GM15510 (cell line): ENCODE measurements around the gene ALAS2.

Source experiments
- POLR2A ChIP-seq: IDR thresholded peaks from 3 replicates; pipeline ENCODE4 v1.6.1; 2011; ENCODE audit warnings: borderline replicate concordance; ENCODE audit not compliant: insufficient read length; ENCODE audit errors: extremely low read depth

The ALAS2 gene

DNA sequence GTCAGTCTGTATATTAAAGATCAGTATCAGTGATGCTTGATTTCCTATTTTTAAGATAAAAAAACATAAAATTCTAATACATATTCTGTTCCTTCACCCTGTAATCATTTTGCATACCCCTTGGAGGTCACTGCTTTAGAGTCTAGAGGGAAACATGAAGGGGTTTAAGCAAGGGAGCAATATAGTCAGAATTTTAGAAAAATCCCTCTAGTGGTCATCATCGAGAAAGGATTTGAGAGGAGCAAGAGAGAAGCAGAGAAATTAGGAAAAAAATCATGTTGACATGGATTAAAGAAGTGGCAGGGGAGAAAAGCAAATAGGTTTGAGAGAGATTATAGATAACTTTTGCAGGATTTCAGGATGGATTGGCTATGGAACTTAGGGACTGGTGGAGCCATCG, 19.5 kb downstream of the ALAS2 start:
- TF ChIP-seq POLR2A: no peak

DNA sequence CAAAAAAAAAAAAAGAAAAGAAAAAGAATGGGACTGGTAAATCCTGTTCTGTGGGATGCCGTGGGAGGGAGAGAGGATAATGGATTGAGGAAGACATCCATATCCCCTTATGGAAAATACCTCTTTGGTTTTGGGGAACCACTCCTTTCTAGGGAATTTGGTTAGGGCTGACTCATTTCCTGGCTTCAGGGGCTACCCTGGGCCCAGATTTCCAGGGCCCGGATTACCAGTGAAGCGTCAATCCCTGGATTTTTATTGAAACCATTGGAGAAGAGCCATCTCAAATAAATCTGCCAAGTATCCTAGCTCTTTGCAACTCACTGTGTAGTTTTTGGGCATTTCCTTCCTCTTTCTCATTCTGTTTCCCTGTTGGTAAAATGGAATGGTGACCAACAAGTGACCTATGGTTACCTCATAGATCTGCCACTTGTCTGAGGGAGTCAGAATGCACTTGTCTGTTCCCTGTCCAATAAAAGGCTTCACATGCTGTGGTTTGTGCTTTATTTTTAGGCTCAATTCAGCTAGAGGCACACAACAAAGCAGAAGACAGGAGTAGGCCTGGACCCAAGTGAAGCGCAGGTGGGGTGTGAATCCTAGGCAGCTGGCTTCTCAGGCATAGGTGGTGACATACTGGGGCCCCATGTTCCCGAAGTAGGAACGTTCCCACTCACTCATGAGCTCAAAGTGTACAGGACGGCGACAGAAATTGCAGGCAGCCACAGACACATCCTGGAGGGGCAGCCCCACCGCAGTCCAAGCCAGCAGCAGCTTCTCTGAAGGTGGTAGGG, 22.0 kb downstream of the ALAS2 start:
- no peak for TF ChIP-seq POLR2A

DNA sequence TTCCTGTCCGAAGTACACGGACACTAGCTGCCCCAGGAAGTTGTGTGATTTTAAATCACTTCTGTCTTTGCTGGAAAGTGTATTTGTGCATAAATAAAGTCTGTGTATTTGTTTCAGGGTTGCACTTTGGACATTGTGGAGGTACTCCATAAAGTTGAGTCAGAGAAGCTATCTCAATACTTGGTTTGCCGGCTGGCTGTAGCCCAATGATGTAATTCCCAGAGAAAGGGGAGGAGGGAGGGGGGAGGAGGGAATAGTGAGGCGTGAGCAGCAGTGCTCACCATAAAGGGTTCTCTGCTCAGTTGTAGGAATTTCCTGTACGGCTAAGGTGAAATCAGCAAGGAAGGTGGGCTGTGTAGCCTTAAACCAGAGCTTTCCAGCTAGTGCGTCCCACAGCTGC, 23.1 kb downstream of the ALAS2 start:
- no peak for TF ChIP-seq POLR2A

DNA sequence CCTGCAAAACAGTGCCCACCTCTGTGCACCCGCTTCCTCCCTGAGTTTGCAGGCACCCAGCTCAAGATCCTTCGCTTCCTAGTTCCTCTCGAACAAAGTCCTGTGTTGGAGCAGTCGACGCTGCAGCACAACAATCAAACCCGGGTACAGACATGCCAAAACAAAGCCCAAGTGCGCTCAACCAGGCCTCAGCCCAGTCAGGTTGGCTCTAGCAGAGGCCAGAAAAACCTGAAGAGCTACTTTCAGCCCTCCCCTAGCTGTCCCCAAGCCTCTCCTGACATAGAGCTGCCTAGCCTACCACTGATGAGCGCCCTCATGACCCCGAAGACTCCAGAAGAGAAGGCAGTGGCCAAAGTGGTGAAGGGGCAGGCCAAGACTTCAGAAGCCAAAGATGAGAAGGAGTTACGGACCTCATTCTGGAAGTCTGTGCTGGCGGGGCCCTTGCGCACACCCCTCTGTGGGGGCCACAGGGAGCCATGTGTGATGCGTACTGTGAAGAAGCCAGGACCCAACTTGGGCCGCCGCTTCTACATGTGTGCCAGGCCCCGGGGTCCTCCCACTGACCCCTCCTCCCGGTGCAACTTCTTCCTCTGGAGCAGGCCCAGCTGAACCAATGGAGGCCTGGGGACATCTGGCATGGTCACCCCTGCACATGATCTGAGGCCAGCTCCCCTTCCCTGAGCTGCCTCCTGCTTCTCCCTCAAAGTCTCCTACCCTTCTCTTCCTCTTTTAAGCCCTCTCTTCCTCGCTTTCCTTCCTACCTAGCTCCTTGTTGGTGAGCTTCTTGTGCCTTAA, 23.8 kb downstream of the ALAS2 start:
- no peak for TF ChIP-seq POLR2A

DNA sequence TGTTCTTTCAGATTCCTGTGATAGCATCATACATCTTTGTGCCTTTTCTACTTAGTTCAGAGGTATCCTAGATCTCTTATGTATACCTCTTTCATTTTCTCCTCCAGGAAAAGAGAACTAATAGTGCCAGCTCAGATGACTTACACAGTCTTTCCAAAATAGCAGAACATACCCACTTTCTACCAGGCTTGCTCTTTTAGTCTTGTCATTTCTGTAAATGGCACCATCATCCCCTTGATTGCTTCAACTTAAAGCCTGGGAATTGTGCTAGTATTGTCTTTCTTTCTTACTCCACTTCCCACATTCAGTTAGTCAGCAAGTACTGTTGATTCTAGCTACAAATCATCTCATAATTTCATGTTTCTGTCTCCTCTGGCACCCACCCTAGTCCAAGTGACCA, 25.5 kb downstream of the ALAS2 start:
- TF ChIP-seq POLR2A: no peak

DNA sequence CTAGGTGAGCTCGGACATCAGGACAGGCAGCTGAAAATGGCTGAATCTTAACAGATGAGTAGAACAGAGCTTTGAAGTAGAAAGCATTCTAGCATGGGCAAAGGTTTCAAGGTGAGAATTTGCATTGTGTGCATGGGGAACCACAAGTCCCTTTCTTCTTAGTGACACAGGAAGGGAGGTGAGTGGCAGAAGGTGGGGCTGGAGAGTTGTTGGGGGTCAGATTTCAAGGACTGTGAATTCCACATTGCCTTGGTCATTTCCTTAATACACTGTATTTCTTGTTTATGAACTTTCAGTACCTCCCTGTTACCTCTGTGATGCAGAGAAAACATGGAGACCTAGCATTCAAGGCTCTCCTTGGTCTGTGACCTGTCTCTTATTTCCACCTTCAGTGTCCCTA, 26.5 kb downstream of the ALAS2 start:
- TF ChIP-seq POLR2A: no peak

DNA sequence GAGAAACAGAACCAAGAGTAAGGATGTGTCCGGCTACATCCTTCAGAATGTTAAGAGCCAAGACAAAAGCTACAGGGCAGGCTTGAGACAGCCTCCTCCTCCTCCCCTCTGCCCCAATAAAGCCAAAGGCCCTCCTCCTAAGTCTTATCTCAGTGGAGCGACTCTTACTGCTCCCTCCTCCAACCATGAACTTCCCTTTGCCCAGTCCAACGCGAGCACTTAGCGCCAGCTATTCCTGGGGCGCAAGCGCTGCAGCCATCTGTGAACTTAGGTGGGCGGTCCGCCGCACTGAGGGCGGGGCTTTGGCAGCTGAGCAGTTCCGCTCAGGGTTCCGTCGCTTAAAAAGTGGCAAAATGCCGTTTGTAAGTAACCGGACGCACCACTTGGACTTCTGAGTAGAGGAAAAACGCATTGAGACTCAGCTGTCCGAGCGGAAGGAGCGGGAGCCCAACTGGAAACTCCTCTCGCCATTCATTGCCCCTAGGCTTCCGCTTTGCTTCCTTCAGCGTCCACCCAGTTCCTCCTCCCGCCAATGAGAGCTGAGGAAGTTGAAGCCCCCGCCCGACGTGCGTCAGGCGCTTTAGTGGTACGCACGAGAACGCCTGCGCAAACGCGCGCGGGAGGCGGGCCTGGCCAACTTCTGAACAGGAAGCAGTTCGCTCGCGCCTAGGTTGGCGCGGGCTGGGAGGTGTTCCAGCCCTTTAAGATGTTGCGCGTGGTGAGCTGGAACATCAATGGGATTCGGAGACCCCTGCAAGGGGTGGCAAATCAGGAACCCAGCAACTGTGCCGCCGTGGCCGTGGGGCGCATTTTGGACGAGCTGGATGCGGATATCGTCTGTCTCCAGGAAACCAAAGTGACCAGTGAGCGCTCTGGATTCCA, 30.8 kb downstream of the ALAS2 start, which contains the start of gene APEX2:
TSS of gene APEX2 (plus strand) at position 647 of the 882 bp plus-strand sequence. CDS start at position 707, 60 bp downstream.
- peak; percentile 85 for TF ChIP-seq POLR2A

DNA sequence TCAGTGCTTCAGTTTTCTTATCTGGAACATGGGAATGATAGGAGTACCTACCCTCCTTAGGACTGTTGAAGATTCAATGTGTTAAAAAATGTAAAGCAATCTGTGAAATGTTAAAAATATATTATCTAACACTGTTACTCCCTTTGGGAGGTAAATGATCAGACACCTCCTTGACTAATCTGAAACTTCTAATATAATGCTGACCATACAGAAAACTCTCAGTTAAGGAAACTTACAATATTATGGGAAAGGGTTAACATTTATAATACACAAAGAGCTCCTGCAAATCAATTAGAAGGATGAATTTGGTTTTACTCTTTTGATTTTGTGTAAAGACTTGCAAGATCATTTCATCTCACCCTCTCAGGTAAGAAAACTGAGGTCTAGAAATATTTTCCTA, 35.2 kb downstream of the ALAS2 start:
- TF ChIP-seq POLR2A: no peak

DNA sequence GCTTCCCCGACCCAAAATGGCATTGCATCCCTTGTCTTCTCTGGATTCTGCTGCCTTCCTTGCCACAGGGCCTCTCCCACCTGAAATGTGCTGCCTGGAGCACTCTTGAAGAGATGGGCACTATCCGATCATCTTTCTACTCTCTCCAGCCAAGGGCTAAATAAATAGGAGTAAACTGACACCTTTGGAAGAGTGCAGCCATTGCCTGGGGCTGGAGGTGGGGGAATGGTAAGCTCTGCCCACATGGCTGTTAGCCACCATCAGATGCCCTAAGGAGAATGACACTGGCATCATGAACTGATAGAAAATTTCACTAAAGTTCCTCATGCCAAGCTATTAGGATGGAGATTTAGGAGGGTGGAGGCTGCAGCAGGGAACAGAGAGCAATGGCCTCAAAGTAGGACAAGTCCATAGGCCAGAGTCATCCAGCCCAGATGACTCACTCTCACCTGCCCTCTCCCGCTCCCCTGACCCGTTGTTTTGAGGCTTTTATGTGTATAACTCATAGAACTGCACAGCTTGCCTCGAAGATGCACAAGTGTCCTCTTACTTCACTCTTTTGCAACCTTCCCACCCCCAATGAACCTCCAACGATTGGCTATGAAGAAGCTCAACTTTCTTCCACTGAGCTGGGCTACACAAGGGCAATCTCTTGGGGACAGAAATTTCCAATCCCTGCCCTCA, 36.0 kb downstream of the ALAS2 start:
- no peak for TF ChIP-seq POLR2A

DNA sequence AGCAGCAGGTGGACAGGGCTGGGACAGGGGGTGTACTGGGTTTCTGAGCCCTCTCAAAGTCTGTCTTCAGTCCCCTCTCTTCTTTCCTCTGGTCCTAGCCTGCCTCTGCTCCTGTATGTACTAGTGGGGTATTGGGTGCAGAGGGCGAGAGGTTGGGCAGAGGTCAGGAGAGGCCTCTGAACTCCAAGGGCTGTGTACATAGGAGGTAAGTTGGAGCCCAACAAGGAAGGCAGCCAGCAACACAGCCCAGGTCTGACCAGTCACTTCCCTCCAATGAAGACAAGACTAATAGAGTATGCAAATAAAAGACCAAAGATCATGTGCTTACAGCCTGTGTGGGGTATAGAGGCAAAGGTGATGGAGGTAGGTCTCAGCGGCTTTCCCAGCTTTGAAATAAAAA, 36.7 kb downstream of the ALAS2 start, which contains the start of gene PFKFB1:
TSS of gene PFKFB1 (minus strand) at position 90 of the 400 bp plus-strand sequence. CDS start 181 bp downstream, outside the sequence.
- no peak for TF ChIP-seq POLR2A

DNA sequence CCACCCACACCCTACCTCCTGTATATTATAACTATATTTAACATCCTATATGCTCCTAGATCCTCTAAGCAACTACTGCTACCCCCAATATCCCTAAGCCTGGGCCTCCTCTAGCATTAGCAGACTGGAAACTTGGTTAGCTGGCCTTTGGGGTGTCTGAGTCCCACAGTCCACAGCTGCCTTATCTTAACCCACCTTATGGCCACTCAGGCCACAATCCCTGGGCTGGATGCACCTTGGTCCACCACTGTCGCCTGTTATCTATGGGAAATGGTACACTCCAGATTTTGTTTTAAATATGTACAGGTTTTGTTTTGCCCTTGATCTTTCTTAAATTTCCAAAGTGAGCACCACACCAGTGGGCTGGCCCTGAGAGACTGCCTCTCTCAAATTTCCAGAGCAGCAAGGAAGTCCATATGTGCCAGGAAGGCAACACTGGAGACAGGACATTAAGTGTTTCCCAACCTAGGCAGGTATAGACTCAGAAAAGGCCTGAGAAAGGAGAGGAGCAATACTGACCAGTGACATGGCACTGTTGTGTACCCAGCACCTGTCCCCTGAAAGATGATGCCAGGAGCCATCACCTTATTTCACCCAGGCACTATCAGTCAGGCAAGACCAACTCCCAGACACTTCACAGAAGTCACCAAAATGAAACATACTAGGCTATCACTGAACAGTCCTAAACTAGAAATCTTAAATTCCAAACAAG, 37.7 kb downstream of the ALAS2 start:
- no peak for TF ChIP-seq POLR2A

DNA sequence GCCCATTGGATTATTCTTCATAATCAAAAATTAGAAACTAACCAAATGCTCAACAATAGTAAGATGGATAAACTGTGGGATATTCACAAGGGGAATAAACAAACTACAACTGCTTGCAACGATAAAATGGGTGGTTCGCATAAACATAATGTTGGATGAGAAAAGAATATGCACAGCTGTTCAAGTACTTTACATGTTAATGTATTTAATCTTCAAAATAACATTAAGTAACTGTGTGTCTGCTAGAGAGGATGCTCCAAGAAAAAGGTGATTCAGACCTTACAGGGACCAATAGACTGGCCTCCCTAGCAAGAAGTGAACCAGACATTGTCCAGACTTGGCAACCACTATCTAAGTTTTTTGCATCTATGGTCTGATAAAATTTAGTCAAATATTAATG, 39.1 kb downstream of the ALAS2 start:
- no peak for TF ChIP-seq POLR2A

DNA sequence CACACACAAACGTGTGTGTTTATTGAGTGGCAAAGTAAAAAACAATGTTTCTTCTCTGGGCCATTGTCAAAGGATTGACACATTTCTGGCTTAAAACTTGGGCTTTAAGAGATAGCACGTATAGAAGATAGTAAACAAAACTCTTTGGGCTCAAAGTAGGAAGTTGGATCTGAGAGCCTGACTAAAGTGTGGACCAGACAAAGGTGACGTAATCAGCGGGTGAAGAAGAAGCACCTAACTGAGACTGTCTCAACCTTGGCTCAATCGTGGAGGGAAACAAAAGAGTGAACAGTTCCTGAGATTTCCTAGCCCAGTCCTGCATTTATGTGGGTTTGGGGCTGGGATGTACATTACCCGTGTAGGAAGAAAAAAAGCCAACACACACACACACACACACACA, 50.4 kb downstream of the ALAS2 start:
- TF ChIP-seq POLR2A: no peak

DNA sequence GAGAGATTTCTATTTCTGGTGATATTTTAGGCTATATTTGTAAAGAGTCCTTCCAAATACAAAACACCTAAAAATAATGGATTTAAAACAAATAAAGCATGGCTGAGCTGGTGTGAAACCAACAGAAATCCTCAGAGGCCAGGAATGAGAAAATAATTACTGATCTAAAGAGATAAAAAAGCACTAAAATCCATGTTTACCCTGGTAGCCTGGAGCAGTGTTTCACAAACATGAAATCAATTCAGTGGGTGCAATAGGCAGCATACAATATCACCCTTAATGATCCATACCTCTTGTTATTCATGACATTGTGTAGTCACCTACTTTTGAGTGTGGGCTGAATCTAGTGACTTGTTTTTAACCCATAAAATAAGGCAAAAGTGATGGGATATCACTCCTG, 51.3 kb downstream of the ALAS2 start:
- no peak for TF ChIP-seq POLR2A

DNA sequence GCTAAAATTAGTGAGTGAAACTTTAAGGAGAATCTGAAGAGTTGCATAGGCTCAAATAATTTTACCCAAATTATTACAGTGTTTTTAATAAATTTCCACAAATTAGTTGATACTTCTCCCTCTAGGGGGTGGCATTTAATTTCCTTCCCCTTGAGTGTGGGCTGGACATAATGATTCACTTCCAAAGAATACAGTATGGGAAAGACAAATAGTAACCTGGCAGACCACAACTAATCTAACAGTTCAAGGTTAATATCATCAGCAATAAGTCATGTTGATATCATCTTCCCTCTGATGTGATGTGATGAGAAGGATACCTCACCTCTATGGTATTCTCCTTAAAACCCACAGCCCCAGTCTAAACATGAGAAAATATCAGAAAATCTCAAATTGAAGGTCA, 52.3 kb downstream of the ALAS2 start:
- TF ChIP-seq POLR2A: no peak

DNA sequence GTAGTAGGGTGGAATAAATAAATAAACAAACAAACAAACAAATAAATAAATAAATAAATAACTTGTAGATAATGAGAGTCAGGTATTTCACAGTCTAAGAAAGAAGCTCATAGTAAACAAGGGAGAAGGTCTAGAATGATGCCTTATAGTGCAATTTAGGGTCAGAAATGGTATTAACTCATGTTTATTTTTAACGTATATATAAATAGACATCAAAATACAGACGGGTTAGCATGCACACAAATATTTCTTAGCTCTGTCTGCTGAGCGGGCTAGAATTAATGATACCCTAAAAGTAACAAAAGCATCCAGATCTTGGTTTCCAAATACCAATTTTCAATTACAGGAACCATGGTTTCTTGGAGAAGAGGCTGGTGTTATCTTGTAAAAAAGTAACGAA, 53.4 kb downstream of the ALAS2 start:
- TF ChIP-seq POLR2A: no peak
